Activated CD4-positive, alpha-beta T cell treated with anti-CD3 and anti-CD28 coated beads, Interleukin-2, amount 50 U/mL, for 48 hours (primary cell): ENCODE results near the gene GRIA3.
"Not testable (repeated sequence)": the region's sequence is repeated elsewhere in the genome, so short reads cannot be mapped to it uniquely, and the experiment has no call there.

Source experiments
- DNase-seq, 2 experiments: peaks; one replicate each; pipeline ENCODE4 v3.0.0-alpha.2; 2020

The GRIA3 gene

GRCh38 chrX:123475068-123475724 is 291.1 kb downstream of the GRIA3 start:
- no peak for DNase-seq

DNA sequence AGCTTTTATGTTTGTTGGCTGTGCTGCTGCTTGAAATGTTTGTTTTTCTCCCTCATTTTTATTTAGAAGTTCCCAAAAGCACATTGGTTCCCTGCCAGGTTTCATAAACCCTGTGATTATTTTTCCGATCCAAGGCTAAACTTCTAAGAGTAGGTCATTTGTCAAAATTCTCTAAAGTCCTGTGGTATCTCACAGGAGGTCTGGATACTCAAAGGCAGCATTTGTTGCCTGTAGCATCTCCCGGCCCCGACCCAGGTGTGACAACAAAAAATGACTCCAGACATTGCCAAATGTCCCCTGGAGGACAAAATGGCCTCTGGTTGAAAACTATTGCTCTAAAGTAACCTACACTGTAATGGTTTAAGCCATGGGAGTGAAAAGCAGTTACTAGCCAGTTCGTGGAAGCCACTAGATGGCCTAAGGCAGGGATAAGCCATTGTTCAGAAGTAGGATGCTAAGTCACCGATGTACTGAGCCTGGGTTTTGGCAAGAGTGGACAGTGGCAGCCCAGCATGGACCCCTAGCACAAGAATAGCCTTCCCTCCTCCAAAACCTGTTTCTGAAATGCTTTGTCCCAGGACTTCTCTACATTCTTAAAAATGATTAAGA is 292.6 kb downstream of the GRIA3 start:
- DNase-seq = no peak

DNA sequence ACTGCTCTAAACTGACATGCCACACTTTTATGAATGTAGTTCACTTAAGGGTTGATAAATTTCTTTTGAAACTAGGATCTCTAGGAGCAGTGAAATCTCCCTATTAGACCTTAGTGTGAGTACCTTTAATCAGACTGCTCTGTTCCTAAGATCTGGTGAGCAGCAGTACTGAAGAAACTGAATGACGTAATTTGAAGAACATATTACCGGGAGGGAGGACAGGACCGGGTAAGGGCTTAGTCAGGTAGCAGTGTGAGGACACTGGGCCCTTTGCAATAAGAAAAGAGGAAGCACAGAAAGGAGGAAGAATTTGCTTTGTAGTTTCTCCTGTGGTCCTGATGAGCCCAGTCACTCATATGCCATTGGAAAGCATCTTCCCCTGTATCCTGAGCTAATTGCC is 293.6 kb downstream of the GRIA3 start:
- DNase-seq = no peak

DNA sequence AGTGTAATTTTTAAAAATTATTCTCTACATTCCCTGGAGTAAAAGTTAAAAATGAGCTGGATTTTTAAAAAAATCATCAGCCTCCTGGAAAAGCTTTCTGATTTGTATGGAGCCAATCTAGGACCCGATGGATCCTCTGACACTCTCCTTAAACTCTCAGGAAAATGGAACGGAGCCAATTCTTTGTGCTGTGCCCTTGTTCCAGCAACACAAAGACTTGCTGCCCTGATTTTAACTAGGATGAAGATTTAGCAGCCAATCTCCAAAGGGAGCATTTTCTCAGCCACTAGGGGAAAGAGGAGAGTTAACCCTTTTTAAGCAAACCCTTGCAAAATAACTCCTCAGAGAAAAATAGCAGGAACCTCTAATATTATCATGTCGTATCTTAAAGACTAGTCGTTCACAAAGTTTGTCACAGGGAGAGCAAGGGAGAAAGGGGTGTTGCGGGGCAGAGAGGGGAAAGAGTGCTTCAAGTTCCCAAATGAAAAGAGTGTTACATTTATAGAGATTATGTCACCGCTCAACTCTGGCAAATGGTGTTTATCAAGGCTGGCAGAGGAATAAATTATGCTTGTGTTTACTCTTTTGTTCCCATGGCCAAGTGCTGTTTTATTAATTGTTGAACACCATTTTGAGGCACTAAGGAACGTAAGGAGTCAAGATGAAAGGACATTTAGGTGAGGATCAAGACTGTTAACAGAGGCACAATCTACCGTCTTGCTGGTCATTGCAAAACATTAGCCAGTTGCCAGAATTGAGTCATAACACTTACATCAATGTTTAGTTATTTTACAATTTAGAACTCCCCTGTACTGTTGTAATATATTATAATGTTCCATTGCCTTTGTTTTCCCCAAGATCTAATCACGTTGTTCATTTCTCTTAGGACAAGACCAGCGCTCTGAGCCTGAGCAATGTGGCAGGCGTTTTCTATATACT is 298.1 kb downstream of the GRIA3 start:
- no peak for DNase-seq

- DNase-seq = no peak
Measured at GRCh38 chrX:123486297-123486696, 302.2 kb downstream of the GRIA3 start.

DNA sequence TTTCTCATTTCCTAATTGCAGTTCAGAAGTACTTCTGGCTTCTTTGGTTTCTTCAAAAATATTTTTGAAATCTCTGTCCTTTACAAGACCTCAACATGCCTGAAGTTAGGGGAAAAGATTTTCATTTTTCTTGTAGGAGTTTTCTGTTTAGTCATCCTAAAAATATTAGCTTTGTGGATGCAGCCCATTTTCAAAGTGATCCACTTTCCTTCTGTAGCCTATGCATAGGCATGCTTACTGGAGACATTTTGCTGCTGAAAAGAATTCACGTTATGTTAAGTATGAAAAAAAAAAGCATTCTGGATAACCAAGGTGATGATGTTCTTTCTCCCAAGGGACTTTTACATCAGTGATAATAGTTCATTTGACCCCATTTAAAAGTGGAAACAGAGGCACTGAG is 303.2 kb downstream of the GRIA3 start:
- no peak for DNase-seq

DNA sequence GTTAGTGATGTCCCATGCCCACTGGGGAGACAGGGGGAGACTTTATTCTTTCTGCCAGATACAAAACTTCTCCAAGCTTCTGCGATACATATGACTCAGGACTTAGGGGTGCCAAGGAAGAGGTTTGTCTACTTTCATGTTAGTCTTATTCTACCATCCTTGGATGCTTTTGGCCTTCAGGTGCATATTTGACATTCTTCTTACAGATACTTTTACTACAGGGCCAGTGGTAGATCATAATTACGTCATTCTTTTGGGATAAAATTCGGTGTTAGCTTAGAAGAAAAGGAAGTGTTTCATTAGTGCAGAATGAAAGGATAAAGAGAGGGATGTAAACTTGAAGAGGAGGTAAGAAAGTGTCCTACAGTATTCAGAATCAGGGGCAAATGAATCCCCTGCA is 303.6 kb downstream of the GRIA3 start:
- no peak for DNase-seq

- DNase-seq = no peak
Measured at GRCh38 chrX:123489011-123489410, 304.9 kb downstream of the GRIA3 start.

DNA sequence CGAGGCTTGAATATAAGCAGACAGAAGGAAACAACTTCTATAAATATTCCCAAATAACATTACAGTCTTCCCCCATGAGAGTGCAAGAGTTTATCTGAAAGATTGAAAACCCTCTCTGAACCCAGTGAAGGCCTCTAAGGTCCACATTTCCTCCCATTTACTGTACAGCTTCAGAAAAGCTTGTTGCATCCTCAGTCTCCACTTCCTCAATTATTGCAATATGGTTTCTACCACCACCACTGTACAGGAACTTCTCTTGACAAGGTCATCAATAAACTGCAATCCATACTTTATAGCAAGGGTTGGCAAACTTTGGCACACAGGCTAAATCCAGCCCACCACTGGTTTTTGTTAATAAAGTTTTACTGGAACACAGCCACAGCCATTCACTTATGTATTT is 309.8 kb downstream of the GRIA3 start:
- no peak for DNase-seq

DNA sequence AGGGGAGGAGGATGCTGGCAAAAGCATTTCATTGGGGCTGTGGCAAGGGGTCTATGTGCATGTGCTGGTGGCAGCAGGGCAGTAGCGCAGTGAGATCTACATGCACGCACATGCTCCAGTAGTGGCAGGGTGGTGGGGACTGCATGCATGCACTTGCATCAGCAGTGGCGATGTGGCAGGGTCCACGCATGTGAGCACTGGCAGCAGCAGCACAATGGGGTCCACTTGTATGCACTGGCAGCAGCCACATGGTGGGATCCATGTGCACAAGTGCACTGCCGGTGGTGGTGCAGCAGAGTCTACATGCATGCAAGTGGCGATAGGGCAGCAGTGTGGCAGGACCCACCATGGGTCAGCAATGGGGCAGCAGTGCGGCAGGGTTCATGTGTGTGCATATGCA is 315.7 kb downstream of the GRIA3 start:
- DNase-seq = no peak

GRCh38 chrX:123504047-123504446 is 320.0 kb downstream of the GRIA3 start:
- DNase-seq = no peak

DNA sequence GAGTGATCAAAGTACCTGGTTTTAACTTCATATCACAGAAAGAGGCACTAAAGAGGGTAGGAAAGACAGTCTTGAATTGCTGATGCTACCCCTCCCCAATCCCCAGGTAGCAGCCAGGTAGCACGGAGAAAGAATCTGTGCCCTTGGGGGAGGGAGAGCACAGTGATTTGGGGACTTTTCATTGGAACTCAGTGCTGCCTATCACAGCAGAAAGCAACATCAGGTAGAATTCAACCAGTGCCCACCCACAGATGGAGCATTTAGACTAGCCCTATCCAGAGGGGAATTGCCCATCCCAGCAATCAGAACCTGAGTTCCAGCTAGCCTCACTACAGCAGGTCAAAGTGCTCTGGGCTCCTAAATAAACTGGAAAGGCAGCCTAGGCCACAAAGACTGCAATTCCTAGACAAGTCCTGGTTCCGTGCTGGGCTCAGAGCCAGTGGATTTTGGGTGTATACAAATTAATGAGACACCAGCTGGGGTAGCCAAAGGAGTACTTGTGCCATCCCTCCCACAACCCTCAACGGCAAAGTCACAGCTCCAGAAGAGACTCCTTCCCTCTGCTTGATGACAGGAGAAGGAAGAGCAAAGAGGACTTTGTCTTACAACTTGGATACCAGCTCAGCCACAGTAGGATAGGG is 320.7 kb downstream of the GRIA3 start:
- no peak for DNase-seq

DNA sequence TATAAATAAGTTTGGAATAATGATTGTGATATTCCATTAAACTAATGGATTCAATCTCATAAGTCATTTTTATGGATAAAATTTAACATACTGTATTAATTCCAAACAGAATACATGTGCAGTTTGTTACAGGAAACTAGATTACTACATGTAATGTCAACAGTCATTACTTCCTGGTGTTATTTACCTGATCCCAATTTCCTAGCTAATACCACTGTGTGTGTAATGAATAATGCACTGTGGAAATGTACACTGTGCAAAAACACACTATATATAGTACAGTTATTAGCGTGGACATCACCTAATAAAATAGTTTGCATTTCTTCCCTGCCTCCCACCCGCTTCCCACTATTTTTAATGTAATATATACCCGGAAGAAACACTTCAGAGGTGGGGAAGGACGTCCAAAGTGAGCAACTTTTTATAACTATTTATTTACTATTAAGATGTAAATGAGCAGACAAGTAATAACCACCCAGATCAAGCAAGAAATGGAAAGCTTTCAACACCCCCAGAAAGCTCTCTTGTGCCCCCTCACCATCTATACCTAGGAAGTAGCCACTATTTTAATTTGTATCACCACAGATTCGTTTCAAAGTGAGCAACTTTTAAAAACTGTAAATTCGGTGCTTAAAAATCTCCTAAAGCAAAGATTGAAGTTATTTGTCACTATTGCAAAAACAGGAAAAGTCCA is 329.7 kb downstream of the GRIA3 start:
- no peak for DNase-seq

DNA sequence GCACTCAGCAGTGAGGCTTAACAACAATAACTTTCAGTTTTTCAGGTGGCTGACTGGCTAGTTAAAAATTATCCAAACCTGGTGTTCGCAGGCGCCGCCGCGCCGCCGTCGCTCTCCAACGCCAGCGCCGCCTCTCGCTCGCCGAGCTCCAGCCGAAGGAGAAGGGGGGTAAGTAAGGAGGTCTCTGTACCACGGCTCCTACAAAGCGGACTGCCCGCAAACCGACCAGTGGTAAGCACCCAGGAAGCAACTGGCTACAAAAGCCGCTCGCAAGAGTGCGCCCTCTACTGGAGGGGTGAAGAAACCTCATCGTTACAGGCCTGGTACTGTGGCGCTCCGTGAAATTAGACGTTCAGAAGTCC is 330.2 kb downstream of the GRIA3 start:
- peak in 1 of 2 experiments; percentile 2 for DNase-seq

- no peak for DNase-seq
Measured at GRCh38 chrX:123518791-123519190, 334.7 kb downstream of the GRIA3 start.

- no peak for DNase-seq
Measured at GRCh38 chrX:123525123-123525725, 341.1 kb downstream of the GRIA3 start.

- not testable (repeated sequence) for DNase-seq
Measured at GRCh38 chrX:123530726-123531125, 346.6 kb downstream of the GRIA3 start.
